K562 (cell line): Measurements from ENCODE around the gene COL20A1. TPM values are rescaled to one million over a fixed set of nuclear protein-coding genes. Genes with fewer than 3 reads are reported as not detected.

Experiments
- KLF6 ChIP-seq: fragments of 250-450 bp; sonication (Bioruptor Pico); IDR thresholded peaks from 2 replicates; pipeline ENCODE4 v1.4.0; 2020; ENCODE audit warnings: mild to moderate bottlenecking, moderate library complexity, borderline replicate concordance
- polyA plus RNA-seq, 8 experiments: library from polyadenylated mRNA; depleted of rRNA in 4 of 8; stranded (reverse) in 5 of 8; unstranded in 3 of 8; fragments of >200 nt; fragmentation: Nextera tagmentation in 2 of 8; fragmentation: Illumina TruSeq in 1 of 8; extraction: Ambion mirVana in 2 of 8; extraction: Trizol in 1 of 8; gene quantifications; 2 replicates each; pipeline versions ENCODE4 v1.2.1 to v1.2.3, GENCODE V29; 2011 to 2014; ENCODE audit warnings: inconsistent platforms in 1 of 8, missing spikeins in 1 of 8
- total RNA-seq, 7 experiments: library from RNA; depleted of rRNA in 6 of 7; stranded (reverse); fragments of >200 nt in 6 of 7; fragmentation: Illumina TruSeq in 2 of 7; extraction: Trizol in 2 of 7; gene quantifications; 2 replicates each; pipeline versions ENCODE4 v1.2.1 to v1.2.3, GENCODE V29; 2011 to 2021; ENCODE audit warnings: low replicate concordance in 1 of 7
- TF ChIP-seq, protein P1 (sequence below), 2 experiments: fragments of 450-650 bp in 1 of 2; sonication (generic) in 1 of 2; formaldehyde crosslinking in 1 of 2; IDR thresholded peaks; 2 replicates each; pipeline versions ENCODE4 v1.7.1 to v1.9.0; 2016 to 2022; ENCODE audit warnings: inconsistent platforms in 1 of 2, mild to moderate bottlenecking in 1 of 2, missing genetic modification reagents in 1 of 2
- TF ChIP-seq, protein P2 (sequence below): fragments of 450-650 bp; IDR thresholded peaks from 2 replicates; pipeline ENCODE4 v1.6.1; 2016; ENCODE audit warnings: low read depth

Gene COL20A1
- total and polyA plus RNA-seq, 9 of the 15 experiments (the other 6 are each of a cell fraction or from before 2014, with no cell fraction given) = not detected

DNA sequence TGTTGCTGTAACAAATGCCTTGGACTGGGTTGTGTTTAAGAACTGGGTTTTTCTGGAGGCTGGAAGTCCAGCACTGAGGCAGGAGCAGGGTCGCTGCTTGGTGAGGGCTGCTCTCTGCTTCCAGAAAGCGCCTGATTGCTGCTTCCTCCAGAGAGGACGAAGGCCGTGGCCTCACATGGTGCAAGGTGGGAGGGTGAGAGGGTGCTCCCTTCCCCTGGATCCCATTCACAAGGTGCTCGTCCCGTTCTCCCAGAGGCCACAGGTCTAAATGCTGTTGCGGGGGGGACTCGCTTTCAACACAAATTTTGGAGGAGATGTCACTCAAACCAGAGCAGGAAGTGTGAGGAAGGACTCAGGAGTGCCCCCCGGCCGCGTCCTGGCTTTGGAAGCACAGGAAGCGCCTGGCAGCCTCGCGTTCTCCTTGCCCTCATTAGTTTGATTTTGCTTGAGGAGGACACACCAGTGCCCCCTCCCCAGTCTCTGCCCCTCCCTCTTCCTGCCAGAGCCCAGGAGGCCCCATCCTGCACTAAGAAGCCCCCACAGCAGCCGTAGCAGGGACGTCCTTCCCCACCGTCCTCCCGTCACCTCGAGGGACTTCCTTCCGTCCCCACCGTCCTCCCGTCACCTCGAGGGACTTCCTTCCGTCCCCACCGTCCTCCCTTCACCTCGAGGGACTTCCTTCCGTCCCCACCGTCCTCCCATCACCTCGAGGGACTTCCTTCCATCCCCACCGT lies 31.0 kb upstream of the COL20A1 start (continued):
- TF ChIP-seq, protein P1, sequence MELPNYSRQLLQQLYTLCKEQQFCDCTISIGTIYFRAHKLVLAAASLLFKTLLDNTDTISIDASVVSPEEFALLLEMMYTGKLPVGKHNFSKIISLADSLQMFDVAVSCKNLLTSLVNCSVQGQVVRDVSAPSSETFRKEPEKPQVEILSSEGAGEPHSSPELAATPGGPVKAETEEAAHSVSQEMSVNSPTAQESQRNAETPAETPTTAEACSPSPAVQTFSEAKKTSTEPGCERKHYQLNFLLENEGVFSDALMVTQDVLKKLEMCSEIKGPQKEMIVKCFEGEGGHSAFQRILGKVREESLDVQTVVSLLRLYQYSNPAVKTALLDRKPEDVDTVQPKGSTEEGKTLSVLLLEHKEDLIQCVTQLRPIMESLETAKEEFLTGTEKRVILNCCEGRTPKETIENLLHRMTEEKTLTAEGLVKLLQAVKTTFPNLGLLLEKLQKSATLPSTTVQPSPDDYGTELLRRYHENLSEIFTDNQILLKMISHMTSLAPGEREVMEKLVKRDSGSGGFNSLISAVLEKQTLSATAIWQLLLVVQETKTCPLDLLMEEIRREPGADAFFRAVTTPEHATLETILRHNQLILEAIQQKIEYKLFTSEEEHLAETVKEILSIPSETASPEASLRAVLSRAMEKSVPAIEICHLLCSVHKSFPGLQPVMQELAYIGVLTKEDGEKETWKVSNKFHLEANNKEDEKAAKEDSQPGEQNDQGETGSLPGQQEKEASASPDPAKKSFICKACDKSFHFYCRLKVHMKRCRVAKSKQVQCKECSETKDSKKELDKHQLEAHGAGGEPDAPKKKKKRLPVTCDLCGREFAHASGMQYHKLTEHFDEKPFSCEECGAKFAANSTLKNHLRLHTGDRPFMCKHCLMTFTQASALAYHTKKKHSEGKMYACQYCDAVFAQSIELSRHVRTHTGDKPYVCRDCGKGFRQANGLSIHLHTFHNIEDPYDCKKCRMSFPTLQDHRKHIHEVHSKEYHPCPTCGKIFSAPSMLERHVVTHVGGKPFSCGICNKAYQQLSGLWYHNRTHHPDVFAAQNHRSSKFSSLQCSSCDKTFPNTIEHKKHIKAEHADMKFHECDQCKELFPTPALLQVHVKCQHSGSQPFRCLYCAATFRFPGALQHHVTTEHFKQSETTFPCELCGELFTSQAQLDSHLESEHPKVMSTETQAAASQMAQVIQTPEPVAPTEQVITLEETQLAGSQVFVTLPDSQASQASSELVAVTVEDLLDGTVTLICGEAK (IDR thresholded peaks at IDR 0.05) = no peak
- TF ChIP-seq, protein P1 (CRISPR knock-in tag; IDR thresholded peaks at IDR 0.05) = no peak
- no peak for TF ChIP-seq KLF6 (CRISPR knock-in tag)
- TF ChIP-seq, protein P2, sequence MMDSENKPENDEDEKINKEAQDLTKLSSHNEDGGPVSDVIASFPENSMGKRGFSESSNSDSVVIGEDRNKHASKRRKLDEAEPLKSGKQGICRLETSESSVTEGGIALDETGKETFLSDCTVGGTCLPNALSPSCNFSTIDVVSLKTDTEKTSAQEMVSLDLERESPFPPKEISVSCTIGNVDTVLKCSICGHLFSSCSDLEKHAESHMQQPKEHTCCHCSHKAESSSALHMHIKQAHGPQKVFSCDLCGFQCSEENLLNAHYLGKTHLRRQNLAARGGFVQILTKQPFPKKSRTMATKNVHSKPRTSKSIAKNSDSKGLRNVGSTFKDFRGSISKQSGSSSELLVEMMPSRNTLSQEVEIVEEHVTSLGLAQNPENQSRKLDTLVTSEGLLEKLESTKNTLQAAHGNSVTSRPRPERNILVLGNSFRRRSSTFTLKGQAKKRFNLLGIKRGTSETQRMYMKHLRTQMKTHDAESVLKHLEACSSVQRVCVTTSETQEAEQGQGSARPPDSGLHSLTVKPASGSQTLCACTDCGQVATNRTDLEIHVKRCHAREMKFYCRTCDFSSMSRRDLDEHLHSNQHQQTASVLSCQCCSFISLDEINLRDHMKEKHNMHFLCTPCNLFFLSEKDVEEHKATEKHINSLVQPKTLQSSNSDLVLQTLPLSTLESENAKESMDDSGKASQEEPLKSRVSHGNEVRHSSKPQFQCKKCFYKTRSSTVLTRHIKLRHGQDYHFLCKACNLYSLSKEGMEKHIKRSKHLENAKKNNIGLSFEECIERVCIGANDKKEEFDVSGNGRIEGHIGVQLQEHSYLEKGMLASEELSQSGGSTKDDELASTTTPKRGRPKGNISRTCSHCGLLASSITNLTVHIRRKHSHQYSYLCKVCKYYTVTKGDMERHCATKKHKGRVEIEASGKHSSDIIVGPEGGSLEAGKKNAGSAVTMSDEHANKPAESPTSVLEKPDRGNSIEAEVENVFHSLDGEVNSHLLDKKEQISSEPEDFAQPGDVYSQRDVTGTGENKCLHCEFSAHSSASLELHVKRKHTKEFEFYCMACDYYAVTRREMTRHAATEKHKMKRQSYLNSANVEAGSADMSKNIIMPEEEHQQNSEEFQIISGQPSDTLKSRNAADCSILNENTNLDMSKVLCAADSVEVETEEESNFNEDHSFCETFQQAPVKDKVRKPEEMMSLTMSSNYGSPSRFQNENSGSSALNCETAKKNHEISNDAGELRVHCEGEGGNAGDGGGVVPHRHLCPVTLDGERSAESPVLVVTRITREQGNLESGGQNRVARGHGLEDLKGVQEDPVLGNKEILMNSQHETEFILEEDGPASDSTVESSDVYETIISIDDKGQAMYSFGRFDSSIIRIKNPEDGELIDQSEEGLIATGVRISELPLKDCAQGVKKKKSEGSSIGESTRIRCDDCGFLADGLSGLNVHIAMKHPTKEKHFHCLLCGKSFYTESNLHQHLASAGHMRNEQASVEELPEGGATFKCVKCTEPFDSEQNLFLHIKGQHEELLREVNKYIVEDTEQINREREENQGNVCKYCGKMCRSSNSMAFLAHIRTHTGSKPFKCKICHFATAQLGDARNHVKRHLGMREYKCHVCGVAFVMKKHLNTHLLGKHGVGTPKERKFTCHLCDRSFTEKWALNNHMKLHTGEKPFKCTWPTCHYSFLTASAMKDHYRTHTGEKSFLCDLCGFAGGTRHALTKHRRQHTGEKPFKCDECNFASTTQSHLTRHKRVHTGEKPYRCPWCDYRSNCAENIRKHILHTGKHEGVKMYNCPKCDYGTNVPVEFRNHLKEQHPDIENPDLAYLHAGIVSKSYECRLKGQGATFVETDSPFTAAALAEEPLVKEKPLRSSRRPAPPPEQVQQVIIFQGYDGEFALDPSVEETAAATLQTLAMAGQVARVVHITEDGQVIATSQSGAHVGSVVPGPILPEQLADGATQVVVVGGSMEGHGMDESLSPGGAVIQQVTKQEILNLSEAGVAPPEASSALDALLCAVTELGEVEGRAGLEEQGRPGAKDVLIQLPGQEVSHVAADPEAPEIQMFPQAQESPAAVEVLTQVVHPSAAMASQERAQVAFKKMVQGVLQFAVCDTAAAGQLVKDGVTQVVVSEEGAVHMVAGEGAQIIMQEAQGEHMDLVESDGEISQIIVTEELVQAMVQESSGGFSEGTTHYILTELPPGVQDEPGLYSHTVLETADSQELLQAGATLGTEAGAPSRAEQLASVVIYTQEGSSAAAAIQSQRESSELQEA = no peak
